Neural crest cell (in vitro differentiated cells): Measurements from ENCODE around the gene HLA-DRB1. TPM values are rescaled to one million over a fixed set of nuclear protein-coding genes. Genes with fewer than 3 reads are reported as not detected.

Experiments
- DNase-seq: peaks from one replicate; pipeline ENCODE4 v3.0.0; 2021; ENCODE audit warnings: low read depth, mixed read lengths, low spot score
- H3K27ac Mint-ChIP-seq: one replicate; pipeline ENCODE4 v1.8.0; 2021; ENCODE audit warnings: mild to moderate bottlenecking, mixed read lengths; ENCODE audit not compliant: unreplicated experiment
- H3K27me3 Mint-ChIP-seq: 2 replicates; pipeline ENCODE4 v1.8.0; 2021; ENCODE audit warnings: low read depth, mild to moderate bottlenecking, mixed read lengths
- H3K36me3 Mint-ChIP-seq: 2 replicates; pipeline ENCODE4 v1.8.0; 2021; ENCODE audit warnings: low read depth, mild to moderate bottlenecking, mixed read lengths
- H3K4me1 Mint-ChIP-seq: 2 replicates; pipeline ENCODE4 v1.8.0; 2021; ENCODE audit warnings: mixed read lengths
- H3K4me3 Mint-ChIP-seq: one replicate; pipeline ENCODE4 v1.8.0; 2021; ENCODE audit warnings: mild to moderate bottlenecking, mixed read lengths
- H3K9me3 Mint-ChIP-seq: 2 replicates; pipeline ENCODE4 v1.8.0; 2021; ENCODE audit warnings: mixed read lengths
- total RNA-seq: library from RNA; stranded (reverse); gene quantifications from 2 replicates; pipeline ENCODE4 v1.2.1, GENCODE V29; 2021
- TF ChIP-seq, protein P1 (sequence below): fragments of 200-600 bp; sonication (generic); conservative IDR thresholded peaks from 2 replicates; pipeline ENCODE4 v1.5.0; 2021; ENCODE audit warnings: antibody characterized with exemption, mild to moderate bottlenecking

HLA-DRB1 gene
- total RNA-seq, 1 donor from 2014 or later = 0.84 TPM

DNA sequence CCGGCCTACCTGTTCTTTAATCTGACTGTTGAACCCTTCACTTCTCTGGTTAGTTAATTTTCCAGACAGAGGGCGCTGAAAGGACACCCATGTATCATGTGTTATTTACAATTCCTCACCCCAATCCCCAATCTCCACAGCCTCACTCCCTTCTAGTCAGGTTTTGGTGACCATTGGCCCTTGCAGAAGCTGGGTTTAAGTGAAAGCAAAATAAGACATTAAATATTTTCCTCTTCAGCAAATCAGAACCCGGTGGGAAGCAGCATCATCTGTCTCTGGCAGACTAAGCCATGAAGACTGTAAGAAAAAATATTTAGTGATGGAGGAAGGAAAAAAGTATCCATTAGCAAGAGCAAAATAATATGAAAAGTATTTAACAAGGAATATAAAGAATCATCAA lies 38.2 kb upstream of the HLA-DRB1 start:
- H3K27me3 Mint-ChIP-seq = no peaks in the 10 kb centered on the region
- TF ChIP-seq, protein P1, sequence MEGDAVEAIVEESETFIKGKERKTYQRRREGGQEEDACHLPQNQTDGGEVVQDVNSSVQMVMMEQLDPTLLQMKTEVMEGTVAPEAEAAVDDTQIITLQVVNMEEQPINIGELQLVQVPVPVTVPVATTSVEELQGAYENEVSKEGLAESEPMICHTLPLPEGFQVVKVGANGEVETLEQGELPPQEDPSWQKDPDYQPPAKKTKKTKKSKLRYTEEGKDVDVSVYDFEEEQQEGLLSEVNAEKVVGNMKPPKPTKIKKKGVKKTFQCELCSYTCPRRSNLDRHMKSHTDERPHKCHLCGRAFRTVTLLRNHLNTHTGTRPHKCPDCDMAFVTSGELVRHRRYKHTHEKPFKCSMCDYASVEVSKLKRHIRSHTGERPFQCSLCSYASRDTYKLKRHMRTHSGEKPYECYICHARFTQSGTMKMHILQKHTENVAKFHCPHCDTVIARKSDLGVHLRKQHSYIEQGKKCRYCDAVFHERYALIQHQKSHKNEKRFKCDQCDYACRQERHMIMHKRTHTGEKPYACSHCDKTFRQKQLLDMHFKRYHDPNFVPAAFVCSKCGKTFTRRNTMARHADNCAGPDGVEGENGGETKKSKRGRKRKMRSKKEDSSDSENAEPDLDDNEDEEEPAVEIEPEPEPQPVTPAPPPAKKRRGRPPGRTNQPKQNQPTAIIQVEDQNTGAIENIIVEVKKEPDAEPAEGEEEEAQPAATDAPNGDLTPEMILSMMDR = no peak
- no peaks in the 10 kb centered on the region for H3K4me1 Mint-ChIP-seq
- DNase-seq = no peak
- H3K4me3 Mint-ChIP-seq = no peak overlapping the region
- no peaks in the 10 kb centered on the region for H3K36me3 Mint-ChIP-seq
- peaks cover 5% of the 10 kb centered on the region for H3K9me3 Mint-ChIP-seq
- H3K27ac Mint-ChIP-seq = no peak overlapping the region

DNA sequence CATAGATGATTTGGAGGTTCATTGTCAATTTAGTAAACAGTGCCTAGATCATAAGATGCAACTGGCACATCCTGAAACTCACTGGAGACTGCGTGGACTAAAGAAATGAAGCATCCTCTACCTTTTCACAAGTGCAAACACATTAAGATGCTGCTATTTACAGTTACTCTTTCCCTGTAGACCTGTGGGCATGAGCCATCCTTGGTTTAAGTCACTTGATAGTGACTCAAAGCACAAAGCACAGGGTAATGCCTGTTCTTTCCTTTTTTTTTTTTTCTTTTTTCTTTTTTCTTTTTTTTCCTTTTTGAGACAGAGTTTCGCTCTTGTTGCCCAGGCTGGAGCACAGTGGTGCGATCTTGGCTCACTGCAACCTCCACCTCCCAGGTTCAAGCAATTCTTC lies 37.6 kb upstream of the HLA-DRB1 start:
- no peak overlapping the region for H3K27ac Mint-ChIP-seq
- no peaks in the 10 kb centered on the region for H3K4me1 Mint-ChIP-seq
- no peak for DNase-seq
- TF ChIP-seq, protein P1 = no peak
- no peak overlapping the region for H3K4me3 Mint-ChIP-seq
- H3K27me3 Mint-ChIP-seq = no peaks in the 10 kb centered on the region
- peaks cover 5% of the 10 kb centered on the region for H3K9me3 Mint-ChIP-seq
- H3K36me3 Mint-ChIP-seq = no peaks in the 10 kb centered on the region

DNA sequence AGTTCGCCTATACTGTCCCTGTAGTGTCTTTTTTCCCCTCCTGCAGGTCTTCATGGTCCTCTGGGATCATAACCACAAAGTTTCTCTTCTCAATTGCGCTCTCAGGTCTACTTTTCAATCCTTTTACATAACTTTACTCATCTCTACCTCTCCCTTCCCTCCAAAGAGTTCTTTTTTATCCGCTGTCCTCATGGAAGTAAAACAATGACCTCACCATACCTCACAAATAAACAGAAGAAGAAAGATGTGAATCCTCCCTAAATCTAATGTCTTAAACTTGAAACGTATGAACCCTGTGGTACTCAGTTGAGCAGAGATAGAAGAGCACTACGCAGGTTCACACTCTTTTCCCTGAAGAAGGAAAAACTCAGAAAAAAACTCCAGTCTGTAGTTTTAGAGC lies 35.5 kb upstream of the HLA-DRB1 start:
- H3K36me3 Mint-ChIP-seq = no peaks in the 10 kb centered on the region
- no peak overlapping the region for H3K27ac Mint-ChIP-seq
- peaks cover 3% of the 10 kb centered on the region for H3K9me3 Mint-ChIP-seq
- no peak for DNase-seq
- TF ChIP-seq, protein P1 = no peak
- H3K4me3 Mint-ChIP-seq = no peak overlapping the region
- H3K4me1 Mint-ChIP-seq = no peaks in the 10 kb centered on the region
- no peaks in the 10 kb centered on the region for H3K27me3 Mint-ChIP-seq

DNA sequence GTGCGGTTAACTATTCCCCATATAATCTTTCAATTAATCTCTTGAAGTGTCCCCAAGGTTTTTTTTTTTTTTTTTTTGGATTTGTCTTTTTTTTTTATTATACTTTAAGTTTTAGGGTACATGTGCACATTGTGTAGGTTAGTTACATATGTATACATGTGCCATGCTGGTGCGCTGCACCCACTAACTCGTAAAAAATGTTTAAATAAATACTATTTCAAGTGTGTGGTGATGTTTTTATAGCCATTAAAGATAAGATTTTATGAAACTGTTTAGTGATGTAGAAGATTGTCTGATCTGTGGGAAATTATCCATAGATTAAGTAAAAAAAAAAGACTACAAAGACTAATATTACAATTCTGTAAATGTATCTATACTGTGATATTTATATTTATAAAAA lies 34.9 kb upstream of the HLA-DRB1 start:
- no peak overlapping the region for H3K27ac Mint-ChIP-seq
- no peak overlapping the region for H3K4me3 Mint-ChIP-seq
- no peaks in the 10 kb centered on the region for H3K27me3 Mint-ChIP-seq
- H3K4me1 Mint-ChIP-seq = no peaks in the 10 kb centered on the region
- H3K9me3 Mint-ChIP-seq = no peaks in the 10 kb centered on the region
- DNase-seq = no peak
- H3K36me3 Mint-ChIP-seq = no peaks in the 10 kb centered on the region
- TF ChIP-seq, protein P1 = no peak

DNA sequence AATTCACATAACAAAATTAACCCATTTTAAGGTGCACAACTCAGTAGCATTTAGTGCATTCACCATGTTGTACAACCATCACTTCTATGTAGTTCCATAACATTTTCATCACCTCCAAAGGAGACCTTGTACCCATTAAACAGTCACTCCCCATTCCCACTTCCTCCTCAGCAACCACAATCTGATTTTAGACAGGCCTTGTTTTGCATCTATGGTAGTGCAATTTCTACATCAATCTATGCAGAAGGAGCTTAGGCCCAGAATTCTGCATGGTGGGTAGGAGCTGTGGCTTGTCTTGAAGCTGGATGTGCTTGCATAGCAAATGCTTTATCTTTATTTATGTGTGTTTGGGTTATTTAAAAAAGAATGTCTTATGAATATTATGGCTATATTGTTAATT lies 34.0 kb upstream of the HLA-DRB1 start:
- no peak overlapping the region for H3K4me3 Mint-ChIP-seq
- TF ChIP-seq, protein P1 = no peak
- no peak for DNase-seq
- H3K27ac Mint-ChIP-seq = no peak overlapping the region
- H3K27me3 Mint-ChIP-seq = no peaks in the 10 kb centered on the region
- no peaks in the 10 kb centered on the region for H3K4me1 Mint-ChIP-seq
- no peaks in the 10 kb centered on the region for H3K36me3 Mint-ChIP-seq
- no peaks in the 10 kb centered on the region for H3K9me3 Mint-ChIP-seq
